ENCODE data around the gene ZMIZ1.

DNA sequence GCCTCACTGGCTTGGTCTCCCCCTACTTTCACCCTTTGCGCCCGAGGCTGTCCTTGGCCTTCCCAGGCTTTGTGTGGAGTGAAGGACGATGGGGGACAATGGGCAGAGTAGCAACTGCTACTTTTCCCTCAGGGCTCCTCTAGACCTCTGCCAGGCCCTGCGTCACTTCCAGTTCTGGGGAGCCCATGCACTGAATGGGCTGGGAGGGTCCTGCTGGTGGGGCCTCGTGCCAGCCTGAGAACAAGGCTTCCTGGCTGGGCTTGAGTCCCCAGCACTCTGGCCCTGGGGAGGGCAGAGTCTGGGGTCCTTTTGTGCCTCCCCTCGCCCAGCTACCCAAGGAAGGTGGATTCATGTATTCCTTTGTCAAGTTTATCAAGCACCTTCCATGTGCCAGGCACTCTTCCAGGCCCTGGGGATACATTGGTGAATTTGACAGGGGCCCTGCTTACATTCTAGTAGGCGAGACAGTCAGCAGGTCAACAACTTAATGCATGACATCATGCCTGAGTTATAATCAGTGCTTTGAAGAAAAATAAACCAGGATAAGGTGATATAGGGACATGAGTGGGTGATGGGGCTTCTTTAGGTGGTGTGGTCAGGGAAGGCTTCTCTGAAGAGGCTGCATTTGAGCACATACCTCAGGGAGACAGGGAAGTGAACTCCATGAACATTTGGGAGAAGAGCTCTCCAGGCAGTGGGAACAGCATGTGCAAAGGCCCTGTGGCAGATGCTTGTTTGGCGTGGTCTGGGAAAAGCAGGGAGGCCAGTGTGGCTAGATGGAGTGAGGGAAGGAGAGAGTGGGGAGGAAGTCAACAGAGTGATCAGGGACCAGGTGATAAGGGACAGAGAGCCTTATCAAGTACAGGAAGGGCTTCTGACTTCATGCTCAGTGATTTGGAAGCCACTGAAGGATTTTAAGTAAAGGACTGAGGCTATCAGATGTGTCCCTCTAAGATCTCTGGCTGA lies 14.1 kb downstream of the ZMIZ1 start:
- no peak for TF ChIP-seq EZH2 (IDR thresholded peaks at IDR 0.05; ENCODE audit: borderline replicate concordance, low read depth, low read length, poor library complexity, severe bottlenecking)
- TF ChIP-seq, protein P1, sequence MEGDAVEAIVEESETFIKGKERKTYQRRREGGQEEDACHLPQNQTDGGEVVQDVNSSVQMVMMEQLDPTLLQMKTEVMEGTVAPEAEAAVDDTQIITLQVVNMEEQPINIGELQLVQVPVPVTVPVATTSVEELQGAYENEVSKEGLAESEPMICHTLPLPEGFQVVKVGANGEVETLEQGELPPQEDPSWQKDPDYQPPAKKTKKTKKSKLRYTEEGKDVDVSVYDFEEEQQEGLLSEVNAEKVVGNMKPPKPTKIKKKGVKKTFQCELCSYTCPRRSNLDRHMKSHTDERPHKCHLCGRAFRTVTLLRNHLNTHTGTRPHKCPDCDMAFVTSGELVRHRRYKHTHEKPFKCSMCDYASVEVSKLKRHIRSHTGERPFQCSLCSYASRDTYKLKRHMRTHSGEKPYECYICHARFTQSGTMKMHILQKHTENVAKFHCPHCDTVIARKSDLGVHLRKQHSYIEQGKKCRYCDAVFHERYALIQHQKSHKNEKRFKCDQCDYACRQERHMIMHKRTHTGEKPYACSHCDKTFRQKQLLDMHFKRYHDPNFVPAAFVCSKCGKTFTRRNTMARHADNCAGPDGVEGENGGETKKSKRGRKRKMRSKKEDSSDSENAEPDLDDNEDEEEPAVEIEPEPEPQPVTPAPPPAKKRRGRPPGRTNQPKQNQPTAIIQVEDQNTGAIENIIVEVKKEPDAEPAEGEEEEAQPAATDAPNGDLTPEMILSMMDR (conservative IDR thresholded peaks at IDR 0.05; ENCODE audit: low read depth, low read length): no peak
